B cell (primary cell): ENCODE data around the gene F12. TPM values are rescaled to one million over a fixed set of nuclear protein-coding genes. Genes with fewer than 3 reads are reported as not detected.

ENCODE experiments used
- ATAC-seq: fragments of 200-7000 bp; cut with Tn5 transposase; one replicate; pipeline ENCODE4 v1.10.0; 2021; ENCODE audit warnings: low read depth, mild to moderate bottlenecking, moderate number of reproducible peaks, moderate library complexity
- CTCF ChIA-PET: fragments of 350-600 bp; sonication (Branson Sonifier 250); formaldehyde crosslinking; loops from one replicate; lab custom pipeline; 2021; ENCODE audit warnings: antibody characterized with exemption, inconsistent platforms; lab: Charles Lee
- POLR2A ChIA-PET: fragments of 350-600 bp; sonication (Branson Sonifier 250); formaldehyde crosslinking; loops from one replicate; lab custom pipeline; 2021; ENCODE audit warnings: antibody characterized with exemption; lab: Charles Lee
- DNase-seq: peaks from one replicate; pipeline ENCODE4 v3.0.0; 2013
- H2AFZ ChIP-seq: 2 replicates; pipeline ENCODE4 v1.6.1; 2012; ENCODE audit warnings: mild to moderate bottlenecking, low read depth, low read length; ENCODE audit not compliant: insufficient read depth, poor library complexity, severe bottlenecking
- H3K27ac ChIP-seq, 2 donors: 1 replicate in 1 of 2; 2 replicates in 1 of 2; pipeline ENCODE4 v1.5.1; 2012 to 2013; ENCODE audit warnings: low read length in 2 of 2, mild to moderate bottlenecking in 2 of 2, moderate library complexity in 1 of 2
- H3K27me3 ChIP-seq, 4 experiments: fragments of 200-600 bp in 1 of 4; sonication (generic) in 1 of 4; replicated peaks in 1 of 4; 1 replicate in 2 of 4; 2 replicates in 2 of 4; pipeline versions ENCODE4 v1.6.1 to v1.7.0; 2013 to 2016; ENCODE audit warnings: low read length in 3 of 4, mild to moderate bottlenecking in 2 of 4, mixed read lengths in 1 of 4, moderate library complexity in 1 of 4; ENCODE audit not compliant: insufficient read depth in 4 of 4, control insufficient read depth in 3 of 4; ENCODE audit errors: control extremely low read depth in 1 of 4
- H3K36me3 ChIP-seq, 2 experiments: replicated peaks in 1 of 2; 1 replicate in 1 of 2; 2 replicates in 1 of 2; pipeline versions ENCODE4 v1.6.1 to v1.7.1; 2013; ENCODE audit warnings: low read length in 1 of 2; ENCODE audit not compliant: insufficient read depth in 2 of 2, control insufficient read depth in 1 of 2; ENCODE audit errors: control extremely low read depth in 1 of 2, extremely low read depth in 1 of 2
- H3K4me1 ChIP-seq, 2 donors: fragments of 200-600 bp in 1 of 2; sonication (generic) in 1 of 2; 1 replicate in 1 of 2; 2 replicates in 1 of 2; pipeline versions ENCODE4 v1.5.1 to v1.6.1; 2013 to 2017; ENCODE audit warnings: low read length in 2 of 2; ENCODE audit not compliant: control insufficient read depth in 2 of 2, insufficient read depth in 2 of 2
- H3K4me2 ChIP-seq: replicated peaks from 2 replicates; pipeline ENCODE3; 2012; ENCODE audit warnings: mild to moderate bottlenecking, low read depth, low read length; ENCODE audit not compliant: poor library complexity, severe bottlenecking
- H3K4me3 ChIP-seq, 5 experiments: fragments of 200-600 bp in 1 of 5; sonication (generic) in 1 of 5; 1 replicate in 3 of 5; 2 replicates in 2 of 5; pipeline versions ENCODE4 v1.5.1 to v1.7.0; 2011 to 2016; ENCODE audit warnings: low read length in 4 of 5, mild to moderate bottlenecking in 4 of 5, low read depth in 2 of 5, control low read depth in 1 of 5, moderate library complexity in 1 of 5; ENCODE audit not compliant: insufficient read depth in 1 of 5; ENCODE audit errors: control extremely low read depth in 1 of 5, extremely low read depth in 1 of 5
- H3K79me2 ChIP-seq: fragments of 200-600 bp; sonication (generic); one replicate; pipeline ENCODE4 v1.6.0; 2016; ENCODE audit warnings: low read length; ENCODE audit not compliant: control insufficient read depth, insufficient read depth
- H3K9ac ChIP-seq: fragments of 200-600 bp; sonication (generic); 2 replicates; pipeline ENCODE4 v1.6.1; 2017; ENCODE audit warnings: mild to moderate bottlenecking, low read length, moderate library complexity
- H3K9me3 ChIP-seq, 3 donors: one replicate each; pipeline versions ENCODE4 v1.6.1 to v1.7.1; 2013; ENCODE audit warnings: low read length in 2 of 3; ENCODE audit not compliant: control insufficient read depth in 2 of 3, insufficient read depth in 1 of 3; ENCODE audit errors: control extremely low read depth in 1 of 3
- H4K20me1 ChIP-seq: 2 replicates; pipeline ENCODE4 v1.6.0; 2012; ENCODE audit warnings: mild to moderate bottlenecking, low read length; ENCODE audit not compliant: insufficient read depth, control insufficient read depth, poor library complexity, severe bottlenecking
- H3K27ac Mint-ChIP-seq: one replicate; pipeline ENCODE4 v1.8.0; 2021; ENCODE audit warnings: mixed read lengths
- H3K27me3 Mint-ChIP-seq: one replicate; pipeline ENCODE4 v1.8.0; 2021; ENCODE audit warnings: mixed read lengths
- H3K4me1 Mint-ChIP-seq: one replicate; pipeline ENCODE4 v1.8.0; 2021; ENCODE audit warnings: mixed read lengths
- H3K4me3 Mint-ChIP-seq: one replicate; pipeline ENCODE4 v1.8.0; 2021; ENCODE audit warnings: mixed read lengths
- H3K9me3 Mint-ChIP-seq: one replicate; pipeline ENCODE4 v1.8.0; 2022; ENCODE audit warnings: mixed read lengths; ENCODE audit not compliant: insufficient read depth
- CTCF ChIP-seq: fragments of 200-600 bp; IDR thresholded peaks from one replicate; pipeline ENCODE4 v1.8.0; 2022; ENCODE audit warnings: antibody characterized with exemption, mild to moderate bottlenecking
- EZH2 ChIP-seq: IDR thresholded peaks from 2 replicates; pipeline ENCODE4 v1.6.1; 2012; ENCODE audit warnings: borderline replicate concordance, low read depth, mild to moderate bottlenecking, moderate library complexity, low read length; ENCODE audit not compliant: insufficient read depth, poor library complexity, severe bottlenecking
- WGBS: methylation state at CpG from one replicate; pipeline ENCODE4 v1.1.5; 2013; ENCODE audit warnings: missing lambda C conversion rate; ENCODE audit not compliant: insufficient coverage; 5-methylcytosine and 5-hydroxymethylcytosine counted together
- intact Hi-C: fragments of 100-400 bp; cut with micrococcal nuclease; formaldehyde crosslinking; loops from one replicate; pipeline ENCODE4 v1.10.0; 2022
- polyA plus RNA-seq: library from polyadenylated mRNA; depleted of rRNA; stranded (reverse); fragments of >200 nt; gene quantifications from 2 replicates; pipeline ENCODE4 v1.2.3, GENCODE V29; 2012
- total RNA-seq, 2 donors: library from RNA; stranded (reverse); fragments of 120-200 nt in 1 of 2; gene quantifications; 1 replicate in 1 of 2; 2 replicates in 1 of 2; pipeline versions ENCODE4 v1.2.3 to v1.2.4, GENCODE V29; 2013 to 2022

The F12 gene
- total and polyA plus RNA-seq, 2 donors (not counting 1 experiment from before 2014, with no cell fraction given) = 3.1 TPM; not detected in 1

- Histone ChIP-seq H3K9me3 (no peaks in the 10 kb centered on the region), H3K4me2 (peak overlapping the region; percentile 99), H3K4me3 (no peak overlapping the region), H3K79me2 (peaks cover 43% of the 10 kb centered on the region), H4K20me1 (peaks cover 33% of the 10 kb centered on the region), H3K27me3 (no peaks in the 10 kb centered on the region), H2AFZ (no peak overlapping the region), H3K36me3 (peaks cover 0 to 16% of the 10 kb centered on the region in 2 experiments), H3K9ac (peak overlapping the region; percentile 89), H3K4me1 (peaks cover 51 to 60% of the 10 kb centered on the region in 2 donors), H3K27ac (peak overlapping the region in 1 of 2 donors; percentile 80)
- Mint-ChIP-seq H3K27ac (peak overlapping the region; percentile 95), H3K9me3 (no peaks in the 10 kb centered on the region), H3K4me1 (peaks cover 72% of the 10 kb centered on the region), H3K4me3 (peak overlapping the region; percentile 87), H3K27me3 (no peaks in the 10 kb centered on the region)
- intact Hi-C loops = loop anchor here (1.0 to 2.0 kb wide), 4 partner anchors 14 to 224 kb away; partner anchors contain the start of gene NSD1
- ATAC-seq = no peak
- no peak for TF ChIP-seq CTCF
- TF ChIP-seq EZH2 = no peak
- WGBS = 0% methylated on average over 1 of the region's 3 CpGs
- no peak for DNase-seq
- ChIA-PET POLR2A (no interaction called here), CTCF (interaction anchor here (0.7 to 7.2 kb wide), 6 partner anchors 14 to 145 kb away, joined by 3 to 60 read pairs (median 3); no protein-coding TSS in a partner anchor)
These were observed 52.6 kb downstream of the F12 start for GRCh38 chr5:177356746-177357145.

GRCh38 chr5:177355868-177356168, 53.5 kb downstream of the F12 start:
- intact Hi-C loops = loop anchor here (2.0 kb wide), 3 partner anchors 15 to 223 kb away; partner anchors contain the start of gene NSD1
- ChIA-PET POLR2A (no interaction called here), CTCF (interaction anchor here (0.7 to 7.2 kb wide), 7 partner anchors 15 to 145 kb away, joined by 3 to 60 read pairs (median 3); partner anchors contain the start of genes PRELID1 and RAB24)
- no peak overlapping the region for H2AFZ ChIP-seq
- H3K36me3 ChIP-seq = peaks cover 0 to 12% of the 10 kb centered on the region in 2 experiments
- ATAC-seq (no peak), DNase-seq (peak; percentile 5)
- no peak overlapping the region for H3K4me2 ChIP-seq
- no peak for TF ChIP-seq CTCF
- TF ChIP-seq EZH2 = no peak
- H3K4me3 ChIP-seq = no peak overlapping the region
- H3K4me1 Mint-ChIP-seq = peaks cover 69% of the 10 kb centered on the region
- peak overlapping the region; percentile 20 for H3K27ac Mint-ChIP-seq
- H4K20me1 ChIP-seq = peaks cover 24% of the 10 kb centered on the region
- peak overlapping the region; percentile 13 for H3K4me3 Mint-ChIP-seq
- no peaks in the 10 kb centered on the region for H3K27me3 Mint-ChIP-seq
- no peaks in the 10 kb centered on the region for H3K9me3 ChIP-seq
- no peak overlapping the region for H3K27ac ChIP-seq
- WGBS = 20% methylated on average over 1 of the region's 1 CpG
- H3K4me1 ChIP-seq = peaks cover 44 to 55% of the 10 kb centered on the region in 2 donors
- H3K9me3 Mint-ChIP-seq = no peaks in the 10 kb centered on the region
- no peaks in the 10 kb centered on the region for H3K27me3 ChIP-seq
- no peak overlapping the region for H3K9ac ChIP-seq
- peaks cover 39% of the 10 kb centered on the region for H3K79me2 ChIP-seq
